Activated CD4-positive, CD25-positive, alpha-beta regulatory T cell treated with anti-CD3 and anti-CD28 coated beads, Interleukin-2, amount 50 U/mL, for 72 hours (primary cell): Measurements from ENCODE around the gene NPHP4.

Experiments
- DNase-seq: peaks from one replicate; pipeline ENCODE4 v3.0.0; 2021

NPHP4 gene

DNA sequence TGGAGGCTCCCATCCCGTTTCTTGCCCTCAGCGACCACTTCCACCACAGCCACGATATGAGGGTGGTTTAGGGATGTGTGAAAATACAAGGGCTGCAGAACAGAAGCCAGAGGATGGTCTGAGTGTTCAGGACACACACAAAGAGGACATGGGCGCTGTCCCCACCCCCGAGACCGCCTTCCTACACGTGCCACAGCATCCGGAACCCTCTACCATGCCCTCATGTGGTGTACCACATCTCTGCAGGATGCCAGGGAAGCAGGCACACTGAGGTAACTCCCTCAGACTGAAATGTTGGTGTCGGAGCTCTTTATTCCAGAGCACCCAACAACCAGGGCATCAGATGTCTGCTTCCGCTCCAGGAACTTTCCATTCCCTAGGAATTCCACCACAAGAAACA, 23.1 kb downstream of the NPHP4 start:
- no peak for DNase-seq

- no peak for DNase-seq
Measured at GRCh38 chr1:5968161-5968736, 24.0 kb downstream of the NPHP4 start.

- no peak for DNase-seq
Measured at GRCh38 chr1:5967351-5968160, 24.7 kb downstream of the NPHP4 start.

DNA sequence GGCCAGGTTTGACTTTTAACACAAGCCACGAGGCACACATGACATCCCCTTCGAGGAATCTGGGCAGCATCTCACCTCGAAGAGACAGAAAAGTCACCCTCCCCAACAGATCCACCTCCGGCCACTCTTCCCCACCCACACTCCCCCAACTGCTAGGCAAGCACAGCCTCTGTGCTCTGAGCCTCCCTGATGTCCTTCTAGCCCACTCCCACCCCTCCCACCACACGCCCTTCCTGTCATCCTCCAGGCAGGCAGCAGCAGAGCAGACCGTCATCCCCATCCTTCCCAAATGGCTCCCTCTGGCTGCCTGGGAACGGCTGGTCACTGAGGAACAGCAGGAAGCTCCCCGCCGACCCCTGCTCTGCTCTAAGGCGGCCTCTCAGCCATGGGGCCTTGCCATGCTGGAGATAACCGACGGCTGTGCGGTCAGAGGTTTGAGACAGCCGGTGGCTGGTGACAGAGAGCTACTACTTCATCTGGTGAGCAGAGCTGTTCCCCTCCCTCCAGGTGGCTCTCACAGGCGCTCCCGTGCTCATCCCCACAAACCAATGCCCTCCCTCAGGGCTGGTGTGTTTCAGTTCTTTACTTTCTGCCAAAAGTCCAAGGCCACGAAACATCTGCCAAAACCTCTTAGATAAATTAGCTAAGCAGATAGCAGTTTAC, 25.6 kb downstream of the NPHP4 start:
- no peak for DNase-seq

- no peak for DNase-seq
Measured at GRCh38 chr1:5965586-5966131, 26.6 kb downstream of the NPHP4 start.

DNA sequence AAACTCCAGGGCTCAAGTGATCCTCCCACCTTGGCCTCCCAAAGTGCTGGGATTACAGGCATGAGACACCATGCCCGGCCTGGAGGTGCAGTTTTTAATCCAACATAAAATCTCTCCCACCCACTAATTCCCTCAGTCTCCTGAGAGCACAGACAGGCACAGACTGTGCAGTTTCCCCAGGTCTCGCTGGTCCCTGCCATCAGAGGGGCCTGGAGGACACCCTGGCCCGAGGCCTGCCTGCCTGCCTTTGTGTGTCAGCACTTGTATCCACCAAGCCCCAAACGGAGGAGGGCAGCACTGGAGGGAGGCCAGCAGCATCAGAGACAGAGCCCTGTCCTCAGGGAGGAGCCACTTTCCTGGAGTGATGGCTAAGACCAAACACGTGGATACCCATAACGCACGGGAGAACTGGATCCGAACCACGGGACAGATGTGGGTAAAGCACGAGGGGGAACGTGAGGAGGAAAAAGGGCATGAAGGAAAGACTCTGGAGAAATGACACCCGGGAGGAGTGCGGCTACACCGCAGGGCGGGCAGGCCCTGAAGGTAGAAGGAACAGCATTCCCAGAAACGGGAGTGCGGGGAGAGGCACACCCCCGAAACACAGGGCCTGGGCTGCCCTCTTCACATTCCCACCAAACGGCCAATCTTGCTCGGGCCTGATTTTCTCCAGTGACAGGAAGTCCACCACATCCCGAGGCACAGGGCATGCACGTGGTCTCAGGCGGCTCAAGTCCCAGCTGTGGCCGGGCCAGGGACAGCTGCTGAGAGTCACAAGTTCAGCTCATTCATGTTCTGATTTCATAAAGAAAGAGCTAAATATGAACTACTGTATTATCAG, 29.7 kb downstream of the NPHP4 start:
- no peak for DNase-seq

DNA sequence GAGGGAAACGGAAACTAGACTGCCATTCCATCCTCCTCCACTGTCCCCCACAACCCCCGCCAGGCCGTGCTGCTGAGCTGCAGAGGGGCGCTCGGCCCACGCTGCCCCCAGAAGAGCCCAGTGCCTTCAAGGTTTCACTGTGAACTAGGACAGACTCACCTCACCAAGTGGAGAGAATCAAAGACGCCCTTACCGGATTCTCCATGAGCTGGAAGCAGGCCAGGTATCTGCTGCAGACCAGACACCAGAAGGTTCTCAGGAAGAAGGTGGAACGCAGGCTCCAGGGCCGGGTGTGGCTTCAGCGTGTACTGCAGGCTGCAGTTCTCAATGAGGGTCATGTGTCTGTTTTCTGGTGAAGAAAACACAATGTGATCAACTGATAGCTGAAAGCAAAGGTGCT, 30.6 kb downstream of the NPHP4 start:
- no peak for DNase-seq

DNA sequence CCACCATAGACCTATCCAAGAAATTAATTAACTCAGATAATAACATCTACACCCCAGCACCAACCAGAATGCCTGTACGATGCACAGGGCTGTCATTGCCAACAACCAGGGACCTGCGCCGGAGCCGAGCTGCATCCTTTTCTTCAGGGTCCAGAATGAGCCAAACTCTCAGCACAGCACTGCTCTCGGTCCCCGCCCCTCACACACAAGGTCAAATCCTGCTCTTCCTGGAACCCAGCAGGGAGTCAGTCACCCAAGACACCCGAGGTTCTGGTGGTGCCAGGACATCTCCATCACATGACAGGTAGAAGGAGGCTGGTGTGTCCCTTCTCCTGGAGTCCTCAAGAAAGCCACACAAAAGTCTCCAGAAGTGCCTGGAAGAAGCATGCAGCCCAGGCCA, 31.9 kb downstream of the NPHP4 start:
- DNase-seq: no peak

DNA sequence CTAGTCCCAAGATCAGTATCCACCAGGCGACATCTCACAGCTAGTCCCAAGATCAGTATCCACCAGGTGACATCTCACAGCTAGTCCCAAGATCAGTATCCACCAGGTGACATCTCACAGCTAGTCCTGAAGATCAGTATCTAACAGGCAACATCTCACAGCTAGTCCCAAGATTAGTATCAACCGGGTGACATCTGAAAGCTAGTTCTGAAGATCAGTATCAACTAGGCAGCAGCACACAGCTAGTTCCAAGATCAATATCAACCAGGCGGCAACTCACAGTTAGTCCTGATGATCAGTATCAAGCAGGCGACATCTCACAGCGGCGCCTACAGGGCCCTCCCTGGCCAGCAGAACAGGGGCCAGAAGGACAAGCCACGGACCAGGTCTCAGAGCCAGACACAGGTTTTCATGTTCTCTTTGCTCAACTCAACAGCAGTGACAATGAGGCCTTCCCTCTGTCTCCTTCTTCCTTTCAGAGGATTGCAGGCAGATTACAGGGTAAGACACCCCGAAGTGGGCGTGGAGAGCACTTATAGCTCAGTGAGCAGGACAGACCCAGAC, 32.5 kb downstream of the NPHP4 start:
- no peak for DNase-seq

DNA sequence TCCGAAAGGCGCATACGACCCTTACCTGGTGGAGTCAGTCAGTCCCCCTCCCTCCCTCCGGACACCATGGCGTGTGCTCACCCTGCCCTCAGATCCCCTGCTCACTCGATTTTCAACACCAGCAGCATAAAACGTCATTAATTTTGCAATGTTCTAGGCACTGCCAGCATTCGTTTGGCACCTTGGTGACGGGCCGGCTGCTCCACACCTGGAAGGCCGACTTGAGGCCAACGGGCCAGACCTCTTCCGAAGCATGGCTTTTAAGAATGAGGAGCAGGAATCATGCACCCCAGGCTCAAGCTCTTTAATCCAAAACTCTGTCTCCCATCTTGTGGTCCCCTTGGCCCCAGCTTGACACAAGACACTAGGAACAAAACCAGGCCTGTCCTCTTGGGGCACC, 33.1 kb downstream of the NPHP4 start:
- no peak for DNase-seq

- DNase-seq: no peak
Measured at GRCh38 chr1:5956022-5956830, 36.0 kb downstream of the NPHP4 start.

DNA sequence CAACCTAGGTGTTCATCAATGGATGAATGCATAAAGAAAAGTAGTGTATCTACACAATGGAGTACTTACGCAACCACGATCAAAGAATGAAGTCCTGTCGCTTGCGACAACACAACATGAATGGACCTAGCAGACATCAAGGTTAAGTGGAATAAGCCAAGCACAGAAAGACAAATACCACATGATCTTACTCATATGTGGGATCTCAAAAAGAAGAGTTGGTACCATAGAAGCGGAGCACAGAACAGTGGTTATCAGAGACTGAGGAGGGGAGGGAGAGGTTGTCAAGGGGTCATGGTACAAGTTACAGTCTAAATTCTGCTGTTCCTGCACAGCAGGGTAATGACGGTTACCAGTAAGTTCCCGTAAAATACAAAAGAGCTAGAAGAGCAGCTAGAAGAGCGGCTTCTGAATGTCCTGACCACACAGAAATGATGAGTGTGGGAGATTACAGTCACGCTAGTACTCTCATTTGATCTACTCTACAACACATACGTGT, 36.7 kb downstream of the NPHP4 start:
- no peak for DNase-seq

DNA sequence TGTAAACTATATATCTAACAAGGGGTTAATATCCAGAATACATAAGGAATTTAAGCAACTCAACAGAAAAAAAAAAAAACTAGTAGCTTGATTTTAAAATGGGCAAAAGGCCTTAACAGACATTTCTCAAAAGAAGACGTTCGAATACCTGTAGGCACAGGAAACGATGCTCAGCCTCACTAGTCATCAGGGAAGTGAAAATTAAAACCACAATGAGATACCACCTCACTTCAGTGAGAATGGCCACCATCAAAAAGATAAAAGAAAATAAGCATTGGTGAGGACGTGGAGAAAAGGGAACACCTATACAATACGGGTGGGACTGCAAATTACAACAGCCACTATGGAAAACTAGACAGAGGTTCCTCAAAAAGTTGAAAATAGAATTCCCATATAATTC, 37.3 kb downstream of the NPHP4 start:
- no peak for DNase-seq

DNA sequence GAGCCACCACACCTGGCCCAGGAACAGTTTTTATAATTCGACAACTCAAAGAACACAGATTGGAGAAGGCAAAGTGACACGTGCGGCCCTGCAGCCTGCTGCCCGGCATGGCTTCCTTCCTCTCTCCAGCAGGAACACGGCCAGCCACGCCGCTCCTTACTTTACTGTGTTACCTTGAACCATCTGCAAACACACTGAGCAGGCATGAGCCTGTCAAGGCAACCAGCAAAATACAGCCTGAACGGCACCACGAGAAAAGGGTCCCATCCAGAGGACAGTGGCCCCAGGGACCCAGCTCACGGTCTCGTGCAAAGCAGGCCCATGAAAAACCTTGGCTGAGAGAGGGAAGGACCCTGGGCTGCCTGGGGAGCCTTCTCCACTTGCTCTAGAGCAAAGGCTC, 38.8 kb downstream of the NPHP4 start:
- DNase-seq: no peak

DNA sequence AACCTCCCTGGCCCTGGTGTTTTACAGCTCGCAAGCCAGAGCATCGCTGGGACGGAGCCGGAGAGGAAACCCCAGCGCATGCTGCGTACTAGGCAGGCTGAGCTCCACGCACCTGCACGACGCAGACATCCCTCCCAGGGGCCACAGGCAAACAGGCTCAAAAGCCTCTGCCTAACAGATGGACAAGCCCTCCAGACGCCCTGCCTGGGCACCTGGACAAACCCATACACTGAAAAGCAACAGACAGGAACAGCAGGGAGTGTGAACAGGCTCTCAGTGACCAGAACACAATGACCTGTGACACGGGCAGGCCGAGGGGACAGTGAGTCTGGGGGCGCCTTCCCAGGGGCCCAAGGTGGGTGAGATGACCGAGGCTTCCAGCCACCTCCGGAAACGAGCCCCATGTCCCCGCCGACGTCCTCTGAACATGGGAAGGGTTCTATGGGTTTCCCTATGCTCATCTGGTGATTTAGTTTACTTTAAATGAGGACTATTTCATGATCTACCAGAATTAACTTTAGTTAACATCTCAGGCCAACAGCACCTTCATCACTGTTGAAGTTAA, 40.3 kb downstream of the NPHP4 start:
- DNase-seq: no peak

GRCh38 chr1:5950994-5951785, 41.0 kb downstream of the NPHP4 start:
- DNase-seq: no peak

DNA sequence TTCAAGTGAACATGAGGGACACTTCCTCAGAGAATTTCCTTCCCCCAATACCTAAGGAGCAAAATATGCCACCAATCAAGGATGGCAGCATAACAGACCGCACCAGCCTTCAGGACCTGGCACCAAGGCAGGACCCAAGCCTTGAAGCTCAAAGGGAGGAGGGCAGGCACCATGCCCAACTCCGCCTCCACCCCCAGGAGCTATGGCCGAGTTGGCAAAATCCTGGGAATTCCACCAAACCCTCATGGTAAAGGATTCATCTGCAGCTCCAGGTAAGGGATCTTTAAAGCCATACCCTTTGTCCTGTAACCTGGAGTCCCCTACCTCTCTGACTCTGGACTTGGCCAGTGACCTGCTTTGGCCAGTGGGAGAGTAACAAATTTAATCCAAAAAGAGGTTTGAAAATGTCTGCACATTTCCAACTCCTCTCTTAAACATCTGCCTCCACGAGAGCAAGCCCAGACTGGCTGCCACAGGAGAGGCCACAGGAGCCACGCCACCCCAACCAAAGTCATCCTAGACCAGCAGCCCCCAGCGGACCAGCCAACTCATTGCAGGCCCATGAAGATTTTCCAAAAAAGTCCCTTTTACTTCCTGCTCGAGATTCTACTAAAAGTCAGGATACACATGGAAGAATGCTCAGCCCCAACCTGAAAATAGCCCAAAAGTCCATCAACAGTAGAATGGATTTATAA, 41.9 kb downstream of the NPHP4 start:
- no peak for DNase-seq

GRCh38 chr1:5949761-5950100, 42.5 kb downstream of the NPHP4 start:
- DNase-seq: no peak

- DNase-seq: no peak
Measured at GRCh38 chr1:5949085-5949760, 43.0 kb downstream of the NPHP4 start.
